Left colon (tissue), 2 donors: ENCODE measurements around the gene JAKMIP1. TPM values are rescaled to one million over a fixed set of nuclear protein-coding genes. Genes with fewer than 3 reads are reported as not detected.

ENCODE experiments used
- total RNA-seq, 2 donors: library from RNA; stranded (reverse); fragmentation: NEBNext Ultra II Directional; extraction: Animal tissue kit (Norgen Biotek cat#: 25700); gene quantifications; one replicate each; pipeline ENCODE4 v1.2.1, GENCODE V29; 2021
- donor health status: DM: no; HTN: no; CAD: no.
- donor health status: DM: yes; HTN: yes; CAD: no.

JAKMIP1 gene
- total RNA-seq, 2 donors from 2014 or later: 0.37 to 0.42 TPM

Other genes with a start within 250 kb of the JAKMIP1 start
- gene C4orf50, start 182.1 kb downstream of the JAKMIP1 start, total RNA-seq: under 1 TPM in 1 of 2 donors, not detected in 1; 0.09 TPM
- 10 to 100 TPM in 1 of 2 donors, 1 to 10 TPM in 1; 8.3 to 14.7 TPM for gene WFS1, start 69.3 kb upstream of the JAKMIP1 start, total RNA-seq